K562 (cell line): ENCODE measurements around the gene RBM34. TPM values are rescaled to one million over a fixed set of nuclear protein-coding genes. Genes with fewer than 3 reads are reported as not detected.

Experiments
- ATF7 ChIP-seq: fragments of 450-650 bp; IDR thresholded peaks from 2 replicates; pipeline ENCODE4 v1.7.1; 2014; ENCODE audit warnings: mild to moderate bottlenecking, moderate library complexity
- BMI1 ChIP-seq: fragments of 150-350 bp; IDR thresholded peaks from 2 replicates; pipeline ENCODE4 v1.6.1; 2014; ENCODE audit warnings: low read length
- CXXC5 ChIP-seq: fragments of 250-450 bp; sonication (Bioruptor Pico); IDR thresholded peaks from 2 replicates; pipeline ENCODE4 v1.8.0; 2022; ENCODE audit warnings: inconsistent platforms, mild to moderate bottlenecking, moderate library complexity
- DPF2 ChIP-seq: fragments of 450-650 bp; IDR thresholded peaks from 2 replicates; pipeline ENCODE4 v1.6.1; 2016
- GABPB1 ChIP-seq: sonication (generic); formaldehyde crosslinking; IDR thresholded peaks from 2 replicates; pipeline ENCODE4 v1.8.0; 2022; ENCODE audit warnings: mild to moderate bottlenecking, missing genetic modification reagents
- HMG20A ChIP-seq: fragments of 450-650 bp; formaldehyde crosslinking; conservative IDR thresholded peaks from 2 replicates; pipeline ENCODE4 v1.4.0; 2020; ENCODE audit warnings: mild to moderate bottlenecking, mixed read lengths
- MAFK ChIP-seq: IDR thresholded peaks from 2 replicates; pipeline ENCODE4 v1.6.1; 2011; ENCODE audit warnings: low read length, improper control_type of control experiment
- NEUROD1 ChIP-seq: fragments of 150-350 bp; IDR thresholded peaks from 2 replicates; pipeline ENCODE4 v1.6.1; 2014; ENCODE audit warnings: borderline replicate concordance, low read length, low read depth; ENCODE audit not compliant: partially characterized antibody
- NFYB ChIP-seq: IDR thresholded peaks from 2 replicates; pipeline ENCODE4 v1.6.1; 2011; ENCODE audit warnings: mild to moderate bottlenecking, moderate library complexity; ENCODE audit not compliant: insufficient read length; ENCODE audit errors: extremely low read depth
- PHTF2 ChIP-seq: fragments of 250-450 bp; sonication (Bioruptor Pico); IDR thresholded peaks from 2 replicates; pipeline ENCODE4 v1.5.0; 2021; ENCODE audit warnings: mild to moderate bottlenecking
- SIRT6 ChIP-seq: IDR thresholded peaks from one replicate; pipeline ENCODE4 v1.6.1; 2012; ENCODE audit warnings: low read depth, mild to moderate bottlenecking, control low read depth, inconsistent platforms, low read length, moderate library complexity
- TAF1 ChIP-seq: IDR thresholded peaks from 2 replicates; pipeline ENCODE4 v1.6.1; 2011; ENCODE audit warnings: mild to moderate bottlenecking, low read length, moderate library complexity; ENCODE audit not compliant: insufficient read depth, control insufficient read depth, severe bottlenecking; ENCODE audit errors: extremely low read depth
- TAF9B ChIP-seq: fragments of 450-650 bp; IDR thresholded peaks from 2 replicates; pipeline ENCODE4 v1.6.1; 2018; ENCODE audit warnings: mild to moderate bottlenecking; ENCODE audit not compliant: partially characterized antibody
- TBL1XR1 ChIP-seq, 2 experiments: IDR thresholded peaks; 2 replicates each; pipeline ENCODE4 v1.6.1; 2012; ENCODE audit warnings: improper control_type of control experiment in 2 of 2, low read length in 2 of 2, mild to moderate bottlenecking in 1 of 2
- ZNF41 ChIP-seq: fragments of 250-450 bp; sonication (Bioruptor Pico); conservative IDR thresholded peaks from 2 replicates; pipeline ENCODE4 v1.4.0; 2020; ENCODE audit warnings: mild to moderate bottlenecking
- ZZZ3 ChIP-seq: fragments of 450-650 bp; IDR thresholded peaks from 2 replicates; pipeline ENCODE4 v1.6.1; 2016; ENCODE audit warnings: antibody characterized with exemption, mild to moderate bottlenecking, moderate library complexity
- polyA plus RNA-seq, 8 experiments: library from polyadenylated mRNA; depleted of rRNA in 4 of 8; stranded (reverse) in 5 of 8; unstranded in 3 of 8; fragments of >200 nt; fragmentation: Nextera tagmentation in 2 of 8; fragmentation: Illumina TruSeq in 1 of 8; extraction: Ambion mirVana in 2 of 8; extraction: Trizol in 1 of 8; gene quantifications; 2 replicates each; pipeline versions ENCODE4 v1.2.1 to v1.2.3, GENCODE V29; 2011 to 2014; ENCODE audit warnings: inconsistent platforms in 1 of 8, missing spikeins in 1 of 8
- total RNA-seq, 7 experiments: library from RNA; depleted of rRNA in 6 of 7; stranded (reverse); fragments of >200 nt in 6 of 7; fragmentation: Illumina TruSeq in 2 of 7; extraction: Trizol in 2 of 7; gene quantifications; 2 replicates each; pipeline versions ENCODE4 v1.2.1 to v1.2.3, GENCODE V29; 2011 to 2021; ENCODE audit warnings: low replicate concordance in 1 of 7
- TF ChIP-seq, protein P1 (sequence below): fragments of 200-800 bp; sonication (Bioruptor generic); IDR thresholded peaks from 2 replicates; pipeline ENCODE4 v1.6.1; 2017; ENCODE audit warnings: missing genetic modification characterization, missing compliant biosample characterization
- TF ChIP-seq, protein P2 (sequence below): fragments of 250-450 bp; sonication (Bioruptor Pico); IDR thresholded peaks from 2 replicates; pipeline ENCODE4 v1.5.1; 2021; ENCODE audit warnings: mild to moderate bottlenecking
- TF ChIP-seq, protein P3 (sequence below): fragments of 250-450 bp; sonication (Bioruptor Pico); IDR thresholded peaks from 2 replicates; pipeline ENCODE4 v1.5.0; 2022; ENCODE audit warnings: mild to moderate bottlenecking
- TF ChIP-seq, protein P4 (sequence below): fragments of 250-450 bp; sonication (Bioruptor Pico); IDR thresholded peaks from 2 replicates; pipeline ENCODE4 v1.6.1; 2021; ENCODE audit warnings: mild to moderate bottlenecking
- TF ChIP-seq, protein P5 (sequence below): sonication (generic); formaldehyde crosslinking; IDR thresholded peaks from 2 replicates; pipeline ENCODE4 v1.8.1; 2022; ENCODE audit warnings: missing genetic modification reagents

RBM34 gene
- total and polyA plus RNA-seq, 9 of the 15 experiments (the other 6 are each of a cell fraction or from before 2014, with no cell fraction given): 64.0 to 178 (median 124) TPM

DNA sequence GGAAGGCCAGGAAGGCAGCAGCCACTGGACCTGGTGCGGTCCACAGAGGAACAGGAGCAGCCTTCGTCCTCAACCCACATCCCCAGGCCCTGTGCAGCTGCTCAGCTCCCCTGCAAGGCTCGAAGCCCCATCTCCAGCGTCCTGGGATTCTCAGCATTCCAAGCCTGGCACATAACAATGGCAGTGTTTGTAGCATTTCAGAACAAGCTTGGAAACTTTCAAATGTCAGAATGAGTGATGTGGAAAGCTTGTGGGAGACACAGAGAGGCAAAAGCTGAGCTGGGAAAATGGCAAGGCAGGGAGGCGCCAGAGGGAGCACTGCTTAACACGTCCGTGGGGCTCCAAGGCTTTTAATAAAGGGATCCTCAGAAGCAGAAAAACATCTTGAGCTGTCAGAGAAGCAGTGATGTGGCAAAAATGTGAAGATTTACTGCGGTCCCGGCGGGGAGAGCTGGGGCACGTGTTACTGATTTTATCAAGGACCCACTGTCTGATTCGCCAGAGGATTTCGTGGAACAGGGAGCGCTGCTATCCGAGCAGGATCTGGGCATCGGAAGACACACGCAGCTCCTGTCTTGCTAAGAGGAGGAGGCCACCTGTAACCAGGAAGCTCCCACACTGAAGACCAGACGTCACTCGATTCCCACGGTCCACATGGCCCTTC, 70.5 kb downstream of the RBM34 start (continued):
- TF ChIP-seq, protein P1, sequence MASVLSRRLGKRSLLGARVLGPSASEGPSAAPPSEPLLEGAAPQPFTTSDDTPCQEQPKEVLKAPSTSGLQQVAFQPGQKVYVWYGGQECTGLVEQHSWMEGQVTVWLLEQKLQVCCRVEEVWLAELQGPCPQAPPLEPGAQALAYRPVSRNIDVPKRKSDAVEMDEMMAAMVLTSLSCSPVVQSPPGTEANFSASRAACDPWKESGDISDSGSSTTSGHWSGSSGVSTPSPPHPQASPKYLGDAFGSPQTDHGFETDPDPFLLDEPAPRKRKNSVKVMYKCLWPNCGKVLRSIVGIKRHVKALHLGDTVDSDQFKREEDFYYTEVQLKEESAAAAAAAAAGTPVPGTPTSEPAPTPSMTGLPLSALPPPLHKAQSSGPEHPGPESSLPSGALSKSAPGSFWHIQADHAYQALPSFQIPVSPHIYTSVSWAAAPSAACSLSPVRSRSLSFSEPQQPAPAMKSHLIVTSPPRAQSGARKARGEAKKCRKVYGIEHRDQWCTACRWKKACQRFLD (CRISPR knock-in tag): no peak
- TF ChIP-seq TAF1: no peak
- no peak for TF ChIP-seq ZNF41 (CRISPR knock-in tag)
- no peak for TF ChIP-seq NEUROD1
- TF ChIP-seq TAF9B: no peak
- TF ChIP-seq, protein P2, sequence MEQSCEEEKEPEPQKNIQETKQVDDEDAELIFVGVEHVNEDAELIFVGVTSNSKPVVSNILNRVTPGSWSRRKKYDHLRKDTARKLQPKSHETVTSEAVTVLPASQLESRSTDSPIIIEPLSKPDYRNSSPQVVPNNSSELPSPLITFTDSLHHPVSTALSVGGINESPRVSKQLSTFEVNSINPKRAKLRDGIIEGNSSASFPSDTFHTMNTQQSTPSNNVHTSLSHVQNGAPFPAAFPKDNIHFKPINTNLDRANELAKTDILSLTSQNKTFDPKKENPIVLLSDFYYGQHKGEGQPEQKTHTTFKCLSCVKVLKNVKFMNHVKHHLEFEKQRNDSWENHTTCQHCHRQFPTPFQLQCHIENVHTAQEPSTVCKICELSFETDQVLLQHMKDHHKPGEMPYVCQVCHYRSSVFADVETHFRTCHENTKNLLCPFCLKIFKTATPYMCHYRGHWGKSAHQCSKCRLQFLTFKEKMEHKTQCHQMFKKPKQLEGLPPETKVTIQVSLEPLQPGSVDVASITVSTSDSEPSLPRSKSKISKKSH (CRISPR knock-in tag): no peak
- TF ChIP-seq CXXC5 (CRISPR knock-in tag): peak; percentile 88
- peak; percentile 58 for TF ChIP-seq MAFK
- no peak for TF ChIP-seq NFYB
- TF ChIP-seq PHTF2 (CRISPR knock-in tag): no peak
- no peak for TF ChIP-seq SIRT6
- TF ChIP-seq TBL1XR1 (IDR thresholded peaks at IDR 0.05; ENCODE audit: low read length in 2 of 2): 0 out of 4 replicates have a peak, but pooled peaks of 1 of the 2 experiments have one; percentile 9
- no peak for TF ChIP-seq ZZZ3
- TF ChIP-seq ATF7: peak; percentile 76
- no peak for TF ChIP-seq HMG20A (CRISPR knock-in tag)
- TF ChIP-seq, protein P3, sequence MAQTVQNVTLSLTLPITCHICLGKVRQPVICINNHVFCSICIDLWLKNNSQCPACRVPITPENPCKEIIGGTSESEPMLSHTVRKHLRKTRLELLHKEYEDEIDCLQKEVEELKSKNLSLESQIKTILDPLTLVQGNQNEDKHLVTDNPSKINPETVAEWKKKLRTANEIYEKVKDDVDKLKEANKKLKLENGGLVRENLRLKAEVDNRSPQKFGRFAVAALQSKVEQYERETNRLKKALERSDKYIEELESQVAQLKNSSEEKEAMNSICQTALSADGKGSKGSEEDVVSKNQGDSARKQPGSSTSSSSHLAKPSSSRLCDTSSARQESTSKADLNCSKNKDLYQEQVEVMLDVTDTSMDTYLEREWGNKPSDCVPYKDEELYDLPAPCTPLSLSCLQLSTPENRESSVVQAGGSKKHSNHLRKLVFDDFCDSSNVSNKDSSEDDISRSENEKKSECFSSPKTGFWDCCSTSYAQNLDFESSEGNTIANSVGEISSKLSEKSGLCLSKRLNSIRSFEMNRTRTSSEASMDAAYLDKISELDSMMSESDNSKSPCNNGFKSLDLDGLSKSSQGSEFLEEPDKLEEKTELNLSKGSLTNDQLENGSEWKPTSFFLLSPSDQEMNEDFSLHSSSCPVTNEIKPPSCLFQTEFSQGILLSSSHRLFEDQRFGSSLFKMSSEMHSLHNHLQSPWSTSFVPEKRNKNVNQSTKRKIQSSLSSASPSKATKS (CRISPR knock-in tag): no peak
- peak; percentile 44; the same call in 1 of the 2 replicates for TF ChIP-seq GABPB1 (CRISPR knock-in tag)
- no peak for TF ChIP-seq BMI1
- TF ChIP-seq, protein P4, sequence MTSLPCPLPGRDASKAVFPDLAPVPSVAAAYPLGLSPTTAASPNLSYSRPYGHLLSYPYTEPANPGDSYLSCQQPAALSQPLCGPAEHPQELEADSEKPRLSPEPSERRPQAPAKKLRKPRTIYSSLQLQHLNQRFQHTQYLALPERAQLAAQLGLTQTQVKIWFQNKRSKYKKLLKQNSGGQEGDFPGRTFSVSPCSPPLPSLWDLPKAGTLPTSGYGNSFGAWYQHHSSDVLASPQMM: no peak
- TF ChIP-seq, protein P5, sequence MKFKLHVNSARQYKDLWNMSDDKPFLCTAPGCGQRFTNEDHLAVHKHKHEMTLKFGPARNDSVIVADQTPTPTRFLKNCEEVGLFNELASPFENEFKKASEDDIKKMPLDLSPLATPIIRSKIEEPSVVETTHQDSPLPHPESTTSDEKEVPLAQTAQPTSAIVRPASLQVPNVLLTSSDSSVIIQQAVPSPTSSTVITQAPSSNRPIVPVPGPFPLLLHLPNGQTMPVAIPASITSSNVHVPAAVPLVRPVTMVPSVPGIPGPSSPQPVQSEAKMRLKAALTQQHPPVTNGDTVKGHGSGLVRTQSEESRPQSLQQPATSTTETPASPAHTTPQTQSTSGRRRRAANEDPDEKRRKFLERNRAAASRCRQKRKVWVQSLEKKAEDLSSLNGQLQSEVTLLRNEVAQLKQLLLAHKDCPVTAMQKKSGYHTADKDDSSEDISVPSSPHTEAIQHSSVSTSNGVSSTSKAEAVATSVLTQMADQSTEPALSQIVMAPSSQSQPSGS (CRISPR knock-in tag): no peak
- TF ChIP-seq DPF2: peak; percentile 88
